ENCODE measurements around the gene AVL9.

- TF ChIP-seq CTCF (IDR thresholded peaks at IDR 0.05) (no peak), POLR2A (IDR thresholded peaks at IDR 0.05) (no peak)
These were observed 21.3 kb downstream of the AVL9 start for GRCh38 chr7:32516551-32517100.

All from lower leg skin (tissue), 3 donors.